Measurements from ENCODE around the gene MZB1.

GRCh38 chr5:139415221-139415861, 25.6 kb upstream of the MZB1 start:
- no peak for TF ChIP-seq ZNF274 (IDR thresholded peaks at IDR 0.05; ENCODE audit: low read depth, low read length)
- no peak for TF ChIP-seq YY1 (IDR thresholded peaks at IDR 0.05; ENCODE audit: insufficient read depth, insufficient read length)

Measured in NT2/D1 (cell line).